Hepatocyte (in vitro differentiated cells): ENCODE measurements around the gene ATAD3C. TPM values are rescaled to one million over a fixed set of nuclear protein-coding genes. Genes with fewer than 3 reads are reported as not detected.

ENCODE experiments used
- DNase-seq: peaks from one replicate; pipeline ENCODE4 v3.0.0-alpha.2; 2016; ENCODE audit warnings: low spot score
- H2AFZ ChIP-seq: fragments of 200-600 bp; sonication (generic); 2 replicates; pipeline ENCODE4 v1.6.0; 2016; ENCODE audit warnings: antibody characterized with exemption, mild to moderate bottlenecking
- H3K27ac ChIP-seq: fragments of 200-600 bp; sonication (generic); 2 replicates; pipeline ENCODE4 v1.5.1; 2016; ENCODE audit warnings: mild to moderate bottlenecking
- H3K27me3 ChIP-seq: fragments of 200-600 bp; sonication (generic); 2 replicates; pipeline ENCODE4 v1.6.1; 2016
- H3K36me3 ChIP-seq: fragments of 200-600 bp; sonication (generic); replicated peaks from 2 replicates; pipeline ENCODE4 v1.5.1; 2016; ENCODE audit warnings: low read depth; ENCODE audit not compliant: insufficient read depth
- H3K4me1 ChIP-seq: fragments of 200-600 bp; sonication (generic); 2 replicates; pipeline ENCODE4 v1.5.1; 2016; ENCODE audit warnings: mild to moderate bottlenecking, moderate library complexity; ENCODE audit not compliant: insufficient read depth
- H3K4me2 ChIP-seq: fragments of 200-600 bp; sonication (generic); 2 replicates; pipeline ENCODE4 v1.6.0; 2016
- H3K4me3 ChIP-seq: fragments of 200-600 bp; sonication (generic); 2 replicates; pipeline ENCODE4 v1.5.1; 2016; ENCODE audit warnings: mild to moderate bottlenecking
- H3K79me2 ChIP-seq: fragments of 200-600 bp; sonication (generic); 2 replicates; pipeline ENCODE4 v1.6.0; 2017; ENCODE audit warnings: mild to moderate bottlenecking
- H3K9me2 ChIP-seq: fragments of 200-600 bp; sonication (generic); replicated peaks from 2 replicates; pipeline ENCODE4 v1.6.0; 2017; ENCODE audit warnings: mild to moderate bottlenecking; ENCODE audit not compliant: insufficient read depth
- H3K9me3 ChIP-seq: fragments of 200-600 bp; sonication (generic); 2 replicates; pipeline ENCODE4 v1.5.1; 2016; ENCODE audit warnings: low read depth, mild to moderate bottlenecking
- H4K20me1 ChIP-seq: fragments of 200-600 bp; sonication (generic); 2 replicates; pipeline ENCODE4 v1.6.0; 2016; ENCODE audit warnings: mild to moderate bottlenecking; ENCODE audit not compliant: insufficient read depth, poor library complexity, severe bottlenecking
- CTCF ChIP-seq: fragments of 200-600 bp; sonication (generic); IDR thresholded peaks from 2 replicates; pipeline ENCODE4 v1.5.1; 2016; ENCODE audit warnings: antibody characterized with exemption, mild to moderate bottlenecking; ENCODE audit not compliant: poor library complexity
- EZH2 ChIP-seq: fragments of 200-600 bp; sonication (generic); IDR thresholded peaks from 2 replicates; pipeline ENCODE4 v1.6.1; 2016; ENCODE audit warnings: antibody characterized with exemption, mild to moderate bottlenecking, borderline replicate concordance
- EZH2phosphoT487 ChIP-seq: fragments of 200-600 bp; sonication (generic); IDR thresholded peaks from one replicate; pipeline ENCODE4 v1.6.1; 2018; ENCODE audit warnings: antibody characterized with exemption, mild to moderate bottlenecking, low read depth, moderate library complexity; ENCODE audit not compliant: unreplicated experiment, severe bottlenecking
- WGBS: methylation state at CpG from one replicate; pipeline ENCODE4 v1.1.6; 2016; ENCODE audit warnings: low lambda C conversion rate; ENCODE audit errors: missing lambda C conversion rate; 5-methylcytosine and 5-hydroxymethylcytosine counted together
- polyA plus RNA-seq: library from polyadenylated mRNA; unstranded; fragments of >200 nt; fragmentation: Nextera tagmentation; extraction: Ambion mirVana; gene quantifications from 2 replicates; pipeline ENCODE4 v1.2.1, GENCODE V29; 2016
- total RNA-seq: library from RNA; depleted of rRNA; stranded (reverse); fragments of >200 nt; gene quantifications from 2 replicates; pipeline ENCODE4 v1.2.3, GENCODE V29; 2014

ATAD3C gene
- total and polyA plus RNA-seq, 2 experiments from 2014 or later: 0.10 to 1.2 TPM

DNA sequence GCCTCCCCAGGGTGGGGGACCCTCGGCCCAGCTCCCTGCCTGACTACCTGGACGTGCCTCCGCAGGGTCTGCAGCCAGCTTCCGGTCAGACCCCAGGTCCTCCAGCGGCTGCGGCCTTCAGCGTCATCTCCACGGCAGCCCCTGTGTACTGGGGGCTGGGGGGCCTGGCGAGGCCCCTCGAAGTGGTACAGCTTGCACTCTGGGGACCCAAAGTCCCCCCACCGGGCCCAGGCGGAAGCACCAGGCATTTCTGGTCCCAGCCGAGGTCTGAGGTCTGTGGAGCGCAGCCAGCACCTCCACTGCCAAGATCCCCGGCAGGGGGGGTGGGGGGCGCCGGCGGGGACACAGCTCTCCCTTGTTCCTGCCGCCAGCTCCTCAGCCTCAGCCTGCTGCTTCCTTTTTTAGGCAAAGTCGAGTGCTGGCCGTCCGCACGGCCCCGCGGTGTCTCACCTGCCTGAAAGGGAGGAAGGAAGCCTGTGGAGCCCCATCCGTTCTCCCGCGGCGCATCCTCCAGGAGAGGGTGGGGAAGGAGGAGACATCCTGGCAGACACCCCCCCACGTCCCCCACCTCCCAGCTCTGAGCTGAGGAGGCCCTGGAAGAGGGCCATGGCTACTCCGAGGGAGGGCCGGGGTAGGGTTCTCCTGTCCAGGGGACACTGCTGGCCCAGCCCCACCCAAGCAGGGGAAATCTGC, 15.2 kb upstream of the ATAD3C start:
- Histone ChIP-seq H3K27me3 (no peaks in the 10 kb centered on the region), H3K4me1 (peaks cover 75% of the 10 kb centered on the region), H3K9me2 (no peaks in the 10 kb centered on the region), H3K79me2 (peaks cover 18% of the 10 kb centered on the region), H3K4me2 (peak overlapping the region; percentile 96), H3K36me3 (no peaks in the 10 kb centered on the region), H3K9me3 (no peaks in the 10 kb centered on the region), H2AFZ (no peak overlapping the region), H3K4me3 (no peak overlapping the region), H4K20me1 (no peaks in the 10 kb centered on the region), H3K27ac (peak overlapping the region; percentile 96)
- 54% methylated on average over 23 of the region's 32 CpGs for WGBS
- DNase-seq: no peak
- no peak for TF ChIP-seq EZH2phosphoT487
- no peak for TF ChIP-seq CTCF
- no peak for TF ChIP-seq EZH2

DNA sequence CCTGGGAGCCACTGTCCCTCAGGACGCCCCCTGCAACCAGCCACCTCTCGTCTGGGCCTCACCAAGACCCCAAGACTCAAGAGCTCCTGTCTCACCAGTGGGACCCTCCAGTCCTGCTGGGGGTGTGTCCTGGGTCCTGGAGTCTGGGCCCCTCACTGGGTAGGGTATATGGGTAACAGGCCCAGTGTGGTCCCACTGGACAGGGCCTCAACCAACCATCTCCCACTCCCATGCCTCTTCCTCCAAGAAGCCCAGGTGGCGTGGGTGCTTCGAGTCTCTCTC, 14.7 kb upstream of the ATAD3C start:
- no peaks in the 10 kb centered on the region for H3K9me2 ChIP-seq
- no peaks in the 10 kb centered on the region for H3K27me3 ChIP-seq
- peak overlapping the region; percentile 96 for H3K4me2 ChIP-seq
- H3K36me3 ChIP-seq: no peaks in the 10 kb centered on the region
- H2AFZ ChIP-seq: peak overlapping the region; percentile 26
- TF ChIP-seq EZH2: no peak
- TF ChIP-seq EZH2phosphoT487: no peak
- no peak for TF ChIP-seq CTCF
- peak overlapping the region; percentile 96 for H3K27ac ChIP-seq
- no peaks in the 10 kb centered on the region for H4K20me1 ChIP-seq
- 86% methylated on average over 4 of the region's 4 CpGs for WGBS
- no peak for DNase-seq
- H3K9me3 ChIP-seq: no peaks in the 10 kb centered on the region
- H3K79me2 ChIP-seq: peaks cover 18% of the 10 kb centered on the region
- H3K4me3 ChIP-seq: no peak overlapping the region
- peaks cover 75% of the 10 kb centered on the region for H3K4me1 ChIP-seq

DNA sequence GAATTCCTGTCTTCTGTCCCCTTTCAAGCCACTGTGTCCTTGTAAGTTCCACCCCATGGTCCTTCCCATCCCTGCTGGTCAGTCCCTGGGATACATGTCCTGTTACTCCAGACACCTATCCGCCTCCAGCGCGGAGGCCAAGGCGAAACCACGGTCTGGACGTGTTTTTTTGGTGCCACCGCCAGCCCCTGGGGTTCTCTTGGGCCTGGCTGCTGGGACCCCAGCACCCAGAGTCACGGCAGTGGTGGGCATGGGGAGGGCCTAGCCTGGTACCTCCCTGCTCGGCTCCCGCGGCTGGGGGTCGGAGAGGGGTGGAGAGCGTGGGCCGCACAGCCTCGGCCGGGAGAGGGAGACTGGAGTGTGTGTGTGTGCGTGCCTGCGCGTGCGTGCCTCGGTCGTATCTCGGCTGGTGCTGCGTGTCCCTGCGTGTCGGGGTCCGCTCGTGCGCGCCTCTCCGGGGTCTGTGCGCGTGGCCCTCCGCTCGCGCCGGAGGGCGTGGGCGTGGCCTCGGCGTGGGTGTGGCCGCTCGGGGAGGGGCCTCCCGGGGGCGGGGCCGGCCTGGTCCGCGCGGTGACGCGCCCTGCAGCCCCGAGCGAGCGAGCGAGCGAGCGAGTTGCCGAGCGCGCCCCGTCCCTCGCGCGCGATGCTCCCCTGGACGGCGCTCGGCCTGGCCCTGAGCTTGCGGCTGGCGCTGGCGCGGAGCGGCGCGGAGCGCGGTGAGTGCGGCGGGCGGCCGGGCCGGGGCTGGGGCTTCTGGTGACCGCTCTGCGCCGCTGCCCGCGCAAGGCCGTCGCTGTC, 14.2 kb upstream of the ATAD3C start, which contains the start of gene VWA1:
Gene VWA1 (plus strand): TSS at position 585 of the 798 bp plus-strand sequence. CDS start 59 bp downstream, at position 644.
- no peaks in the 10 kb centered on the region for H3K36me3 ChIP-seq
- WGBS: 18% methylated on average over 53 of the region's 89 CpGs
- H3K4me3 ChIP-seq: peak within 1 kb of the TSS; percentile 47
- peaks cover 18% of the 10 kb centered on the region for H3K79me2 ChIP-seq
- no peaks in the 10 kb centered on the region for H3K9me2 ChIP-seq
- peak within 1 kb of the TSS; percentile 26 for H2AFZ ChIP-seq
- peaks cover 70% of the 10 kb centered on the region for H3K4me1 ChIP-seq
- no peaks in the 10 kb centered on the region for H4K20me1 ChIP-seq
- H3K27ac ChIP-seq: peak within 1 kb of the TSS; percentile 96
- DNase-seq: peak; percentile 92
- TF ChIP-seq CTCF (no peak), EZH2phosphoT487 (no peak), EZH2 (no peak)
- H3K4me2 ChIP-seq: peak within 1 kb of the TSS; percentile 96
- H3K9me3 ChIP-seq: no peaks in the 10 kb centered on the region
- H3K27me3 ChIP-seq: no peaks in the 10 kb centered on the region
